ENCODE measurements around the gene DOCK10. TPM values are rescaled to one million over a fixed set of nuclear protein-coding genes. Genes with fewer than 3 reads are reported as not detected.

DOCK10 gene
- total RNA-seq, 1 donor from 2014 or later = 1.1 TPM

DNA sequence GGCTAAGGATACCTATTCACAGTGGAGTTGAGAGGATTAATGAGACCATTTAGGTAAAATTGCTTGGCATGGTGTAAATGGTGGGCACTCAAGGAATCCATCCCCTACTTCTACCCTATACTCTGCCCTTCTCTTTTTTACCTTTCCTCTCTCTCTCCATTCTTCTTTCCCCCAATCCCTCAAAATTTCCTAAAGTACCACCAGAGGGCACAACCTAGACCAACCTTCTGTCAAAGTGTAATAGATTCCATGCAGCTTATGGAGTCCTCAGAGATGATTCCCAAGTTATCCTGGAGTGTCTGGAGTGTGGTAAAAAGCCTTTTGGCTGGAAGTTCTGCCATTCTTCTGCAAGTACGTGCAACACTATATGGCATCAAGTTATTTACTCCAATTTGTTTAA, 293.1 kb downstream of the DOCK10 start:
- FAIRE-seq (no peak), DNase-seq (ENCODE audit: low read depth) (peak; percentile 20)
- TF ChIP-seq, protein P1, sequence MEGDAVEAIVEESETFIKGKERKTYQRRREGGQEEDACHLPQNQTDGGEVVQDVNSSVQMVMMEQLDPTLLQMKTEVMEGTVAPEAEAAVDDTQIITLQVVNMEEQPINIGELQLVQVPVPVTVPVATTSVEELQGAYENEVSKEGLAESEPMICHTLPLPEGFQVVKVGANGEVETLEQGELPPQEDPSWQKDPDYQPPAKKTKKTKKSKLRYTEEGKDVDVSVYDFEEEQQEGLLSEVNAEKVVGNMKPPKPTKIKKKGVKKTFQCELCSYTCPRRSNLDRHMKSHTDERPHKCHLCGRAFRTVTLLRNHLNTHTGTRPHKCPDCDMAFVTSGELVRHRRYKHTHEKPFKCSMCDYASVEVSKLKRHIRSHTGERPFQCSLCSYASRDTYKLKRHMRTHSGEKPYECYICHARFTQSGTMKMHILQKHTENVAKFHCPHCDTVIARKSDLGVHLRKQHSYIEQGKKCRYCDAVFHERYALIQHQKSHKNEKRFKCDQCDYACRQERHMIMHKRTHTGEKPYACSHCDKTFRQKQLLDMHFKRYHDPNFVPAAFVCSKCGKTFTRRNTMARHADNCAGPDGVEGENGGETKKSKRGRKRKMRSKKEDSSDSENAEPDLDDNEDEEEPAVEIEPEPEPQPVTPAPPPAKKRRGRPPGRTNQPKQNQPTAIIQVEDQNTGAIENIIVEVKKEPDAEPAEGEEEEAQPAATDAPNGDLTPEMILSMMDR (IDR thresholded peaks at IDR 0.05; ENCODE audit: insufficient read depth, low read length, severe bottlenecking) = no peak
- Histone ChIP-seq H3K27me3 (ENCODE audit: control insufficient read depth, insufficient read depth, low read length) (no peaks in the 10 kb centered on the region), H3K36me3 (ENCODE audit: control insufficient read depth, insufficient read depth, low read length) (no peaks in the 10 kb centered on the region), H3K4me3 (ENCODE audit: low read depth, low read length) (no peak overlapping the region)

DNA sequence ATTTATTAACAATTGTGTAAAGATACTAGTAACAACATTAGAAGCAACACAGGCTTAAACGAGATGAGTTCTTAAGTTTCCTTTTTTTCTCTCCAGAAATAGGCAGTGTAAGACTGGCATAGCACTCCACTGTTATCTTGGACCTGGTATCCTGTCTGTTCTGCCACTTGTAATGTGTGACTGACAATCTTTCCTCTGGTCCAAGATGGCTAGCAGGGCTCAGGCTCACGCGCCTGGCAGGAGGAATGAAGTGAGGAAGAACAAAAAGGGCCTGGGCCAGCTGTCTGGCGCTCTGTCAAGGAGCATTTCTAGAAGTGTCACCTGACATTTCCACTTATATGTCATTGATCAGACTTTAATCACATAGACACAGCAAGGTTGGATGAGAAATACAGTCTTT, 294.5 kb downstream of the DOCK10 start:
- peak; percentile 43 for FAIRE-seq
- DNase-seq (ENCODE audit: low read depth) = no peak
- Histone ChIP-seq H3K4me3 (ENCODE audit: low read depth, low read length) (no peak overlapping the region), H3K36me3 (ENCODE audit: control insufficient read depth, insufficient read depth, low read length) (no peaks in the 10 kb centered on the region), H3K27me3 (ENCODE audit: control insufficient read depth, insufficient read depth, low read length) (no peaks in the 10 kb centered on the region)
- TF ChIP-seq, protein P1 (IDR thresholded peaks at IDR 0.05; ENCODE audit: insufficient read depth, low read length, severe bottlenecking) = no peak

DNA sequence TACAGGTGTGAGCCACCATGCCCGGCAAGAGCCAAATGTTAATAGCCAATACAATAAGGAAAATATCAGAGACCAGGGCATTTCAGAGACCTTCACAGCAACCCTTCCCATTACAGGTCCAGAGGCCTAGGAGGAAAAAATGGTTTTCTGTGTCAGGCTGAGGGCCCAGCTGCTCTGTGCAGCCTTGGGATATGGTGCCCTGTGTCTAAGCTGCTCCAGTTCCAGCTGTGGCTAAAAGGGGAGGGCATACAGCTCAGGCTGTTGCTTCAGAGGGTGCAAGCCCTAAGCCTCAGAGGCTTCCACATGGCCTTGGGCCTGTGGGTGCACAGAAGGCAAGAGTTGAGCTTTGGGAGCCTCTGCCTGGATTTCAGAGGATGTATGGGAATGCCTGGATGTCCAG, 306.0 kb downstream of the DOCK10 start:
- TF ChIP-seq, protein P1 (IDR thresholded peaks at IDR 0.05; ENCODE audit: insufficient read depth, low read length, severe bottlenecking) = no peak
- Histone ChIP-seq H3K36me3 (ENCODE audit: control insufficient read depth, insufficient read depth, low read length) (no peaks in the 10 kb centered on the region), H3K4me3 (ENCODE audit: low read depth, low read length) (no peak overlapping the region), H3K27me3 (ENCODE audit: control insufficient read depth, insufficient read depth, low read length) (no peaks in the 10 kb centered on the region)
- FAIRE-seq (peak; percentile 13), DNase-seq (ENCODE audit: low read depth) (no peak)

DNA sequence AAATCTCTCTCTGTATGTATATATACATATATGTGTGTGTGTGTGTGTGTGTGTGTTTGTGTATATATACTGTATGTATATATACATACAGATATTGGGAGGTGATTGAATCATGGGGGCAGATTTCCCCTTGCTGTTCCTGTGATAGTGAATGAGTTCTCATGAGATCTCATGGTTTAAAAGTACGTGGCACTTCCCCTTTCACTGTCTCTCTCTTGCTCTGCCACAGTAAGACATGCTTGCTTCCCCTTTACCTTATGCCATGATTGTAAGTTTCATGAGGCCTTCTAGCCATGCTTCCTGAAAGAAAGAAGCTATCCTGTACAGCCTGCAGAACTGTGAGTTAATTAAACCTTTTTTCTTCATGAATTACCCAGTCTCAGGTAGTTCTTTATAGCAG, 307.3 kb downstream of the DOCK10 start:
- TF ChIP-seq, protein P1 (IDR thresholded peaks at IDR 0.05; ENCODE audit: insufficient read depth, low read length, severe bottlenecking) = no peak
- Histone ChIP-seq H3K36me3 (ENCODE audit: control insufficient read depth, insufficient read depth, low read length) (no peaks in the 10 kb centered on the region), H3K4me3 (ENCODE audit: low read depth, low read length) (no peak overlapping the region), H3K27me3 (ENCODE audit: control insufficient read depth, insufficient read depth, low read length) (no peaks in the 10 kb centered on the region)
- DNase-seq (ENCODE audit: low read depth) (no peak), FAIRE-seq (no peak)

DNA sequence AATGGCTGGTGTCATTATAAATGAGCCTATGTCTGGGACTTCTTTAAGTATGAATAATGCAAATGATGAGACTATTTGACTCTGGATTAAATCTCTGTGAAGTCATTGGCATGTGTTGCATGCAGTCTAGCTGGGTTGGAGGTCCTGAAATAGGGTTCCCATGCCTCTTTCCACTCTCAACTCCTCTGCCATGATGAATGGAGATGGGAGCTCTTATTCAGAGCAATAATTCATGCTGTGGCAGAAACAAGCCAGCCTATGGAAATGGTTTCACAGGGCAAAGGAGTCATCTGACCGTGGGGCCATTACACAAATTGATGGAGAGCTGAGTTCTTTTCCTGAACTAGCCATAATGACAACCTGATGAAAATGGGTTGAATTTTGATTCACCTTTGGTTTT, 310.6 kb downstream of the DOCK10 start:
- Histone ChIP-seq H3K27me3 (ENCODE audit: control insufficient read depth, insufficient read depth, low read length) (no peaks in the 10 kb centered on the region), H3K36me3 (ENCODE audit: control insufficient read depth, insufficient read depth, low read length) (no peaks in the 10 kb centered on the region), H3K4me3 (ENCODE audit: low read depth, low read length) (no peak overlapping the region)
- TF ChIP-seq, protein P1 (IDR thresholded peaks at IDR 0.05; ENCODE audit: insufficient read depth, low read length, severe bottlenecking) = no peak
- no peak for DNase-seq (ENCODE audit: low read depth)
- no peak for FAIRE-seq

DNA sequence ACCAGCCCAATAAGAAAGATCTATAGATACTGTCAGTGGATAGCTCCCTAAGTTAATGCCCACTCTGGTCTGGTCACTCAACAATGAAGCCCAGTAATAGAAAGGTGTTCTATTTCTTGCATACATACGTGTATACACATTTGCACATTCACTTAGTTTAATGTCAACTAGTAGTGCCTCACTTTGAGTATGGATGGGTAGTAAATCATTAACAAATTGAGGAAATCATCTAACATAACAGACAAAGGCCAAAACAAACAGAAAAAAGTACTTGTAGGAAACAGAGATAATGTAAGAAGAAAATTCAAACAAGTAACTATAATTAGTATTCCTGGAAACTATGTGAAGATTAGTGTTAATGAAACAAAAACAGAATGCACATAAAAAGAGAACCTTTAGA, 312.8 kb downstream of the DOCK10 start:
- H3K36me3 ChIP-seq (ENCODE audit: control insufficient read depth, insufficient read depth, low read length) = no peaks in the 10 kb centered on the region
- no peak overlapping the region for H3K4me3 ChIP-seq (ENCODE audit: low read depth, low read length)
- no peaks in the 10 kb centered on the region for H3K27me3 ChIP-seq (ENCODE audit: control insufficient read depth, insufficient read depth, low read length)
- TF ChIP-seq, protein P1 (IDR thresholded peaks at IDR 0.05; ENCODE audit: insufficient read depth, low read length, severe bottlenecking) = no peak
- DNase-seq (ENCODE audit: low read depth) (no peak), FAIRE-seq (no peak)

Data from bronchial epithelial cell (primary cell).